Keratinocyte (primary cell): Measurements from ENCODE around the gene IFNL2. TPM values are rescaled to one million over a fixed set of nuclear protein-coding genes. Genes with fewer than 3 reads are reported as not detected.

Source experiments
- DNase-seq: peaks from one replicate; pipeline ENCODE4 v3.0.0-alpha.2; 2011; ENCODE audit warnings: low read depth, missing footprints, low spot score
- FAIRE-seq: peaks from 2 replicates; lab custom pipeline; 2011; peaks lifted over from hg19 to GRCh38; lab: Jason Lieb, UNC
- H2AFZ ChIP-seq: 2 replicates; pipeline ENCODE4 v1.6.0; 2012; ENCODE audit warnings: low read length, control low read depth, inconsistent platforms; ENCODE audit not compliant: control insufficient read depth
- H3K27ac ChIP-seq: 2 replicates; pipeline ENCODE4 v1.5.1; 2011; ENCODE audit warnings: low read length; ENCODE audit not compliant: control insufficient read depth, insufficient read depth
- H3K27me3 ChIP-seq: 3 replicates; pipeline ENCODE4 v1.6.0; 2011; ENCODE audit warnings: low read length; ENCODE audit not compliant: control insufficient read depth, insufficient read depth; ENCODE audit errors: extremely low read depth
- H3K36me3 ChIP-seq, 2 experiments: 2 replicates in 1 of 2; 3 replicates in 1 of 2; pipeline ENCODE4 v1.5.1; 2011; ENCODE audit warnings: low read length in 2 of 2, mild to moderate bottlenecking in 1 of 2; ENCODE audit not compliant: control insufficient read depth in 2 of 2, insufficient read depth in 2 of 2; ENCODE audit errors: extremely low read depth in 1 of 2
- H3K4me1 ChIP-seq: 3 replicates; pipeline ENCODE4 v1.5.1; 2011; ENCODE audit warnings: low read length; ENCODE audit not compliant: control insufficient read depth, insufficient read depth; ENCODE audit errors: extremely low read depth
- H3K4me2 ChIP-seq: 3 replicates; pipeline ENCODE4 v1.6.0; 2011; ENCODE audit warnings: low read depth, low read length; ENCODE audit not compliant: control insufficient read depth, insufficient read depth; ENCODE audit errors: extremely low read depth
- H3K4me3 ChIP-seq, 3 experiments: fragments of 200-600 bp in 1 of 3; sonication (generic) in 1 of 3; 2 replicates in 2 of 3; 3 replicates in 1 of 3; pipeline ENCODE4 v1.5.1; 2011 to 2016; ENCODE audit warnings: low read length in 3 of 3, mild to moderate bottlenecking in 3 of 3, control low read depth in 2 of 3, inconsistent platforms in 1 of 3, low read depth in 1 of 3, mixed read lengths in 1 of 3, mixed run types in 1 of 3, moderate library complexity in 1 of 3; ENCODE audit not compliant: control insufficient read depth in 2 of 3, insufficient read depth in 2 of 3; ENCODE audit errors: extremely low read depth in 1 of 3
- H3K79me2 ChIP-seq: 2 replicates; pipeline ENCODE4 v1.6.0; 2012; ENCODE audit warnings: low read length; ENCODE audit not compliant: control insufficient read depth, insufficient read depth
- H3K9ac ChIP-seq: 3 replicates; pipeline ENCODE4 v1.6.0; 2011; ENCODE audit warnings: low read length; ENCODE audit not compliant: control insufficient read depth, insufficient read depth; ENCODE audit errors: extremely low read depth
- H3K9me1 ChIP-seq: 3 replicates; pipeline ENCODE4 v1.6.0; 2011; ENCODE audit warnings: low read length; ENCODE audit not compliant: control insufficient read depth, insufficient read depth; ENCODE audit errors: extremely low read depth
- H3K9me3 ChIP-seq: 2 replicates; pipeline ENCODE4 v1.5.1; 2012; ENCODE audit warnings: low read depth, low read length; ENCODE audit not compliant: control insufficient read depth
- H4K20me1 ChIP-seq: 3 replicates; pipeline ENCODE4 v1.6.0; 2011; ENCODE audit warnings: low read length; ENCODE audit not compliant: control insufficient read depth, insufficient read depth; ENCODE audit errors: extremely low read depth
- CTCF ChIP-seq, 3 experiments: IDR thresholded peaks in 1 of 3; conservative IDR thresholded peaks in 1 of 3; optimal IDR thresholded peaks in 1 of 3; 2 replicates in 2 of 3; 3 replicates in 1 of 3; pipeline versions ENCODE3 to v1.5.1; 2011; ENCODE audit warnings: low read length in 3 of 3, mild to moderate bottlenecking in 3 of 3, moderate library complexity in 2 of 3, control low read depth in 1 of 3, inconsistent platforms in 1 of 3; ENCODE audit not compliant: insufficient read depth in 2 of 3; ENCODE audit errors: extremely low read depth in 1 of 3
- EZH2 ChIP-seq: IDR thresholded peaks from one replicate; pipeline ENCODE4 v1.6.1; 2012; ENCODE audit warnings: inconsistent platforms, mild to moderate bottlenecking, low read length, moderate library complexity
- dilution Hi-C: fragments of 300-500 bp; cut with MboI; formaldehyde crosslinking; loops from one replicate; pipeline ENCODE4 v1.7.0; 2020; ENCODE audit warnings: low sequenced_read_pairs; ENCODE audit not compliant: extremely low pct_ligation_motif_present
- polyA plus RNA-seq, 5 experiments: library from polyadenylated mRNA; depleted of rRNA in 3 of 5; stranded (reverse) in 3 of 5; stranded (forward) in 1 of 5; unstranded in 1 of 5; fragments of >200 nt; gene quantifications; 1 replicate in 1 of 5; 2 replicates in 3 of 5; 3 replicates in 1 of 5; pipeline versions ENCODE4 v1.2.1 to v1.2.3, GENCODE V29; 2011 to 2012; ENCODE audit warnings: missing spikeins in 2 of 5, low read depth in 1 of 5, low replicate concordance in 1 of 5

Gene IFNL2
- polyA plus RNA-seq, 1 donor (not counting 4 experiments of a cell fraction or from before 2014, with no cell fraction given): not detected

DNA sequence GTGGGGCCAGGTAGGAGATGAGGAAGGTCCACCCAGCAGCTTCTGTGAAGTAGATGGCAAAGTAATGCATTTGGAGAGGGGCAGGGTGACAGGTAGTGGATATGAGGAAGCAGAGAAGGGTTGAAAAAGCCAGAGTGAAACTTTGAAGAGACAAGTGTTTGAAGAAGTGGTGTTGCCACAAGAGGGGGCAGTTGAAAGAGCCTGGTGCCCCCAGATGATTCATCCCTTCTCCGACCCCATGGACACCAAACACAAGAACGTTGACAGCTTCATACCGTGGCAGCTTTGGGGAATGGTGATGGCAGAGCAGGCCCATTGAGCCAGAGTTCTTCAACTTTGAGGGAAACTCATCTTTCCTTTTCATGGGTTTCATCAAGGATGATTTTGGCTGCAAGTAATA, 43.3 kb upstream of the IFNL2 start:
- no peak for FAIRE-seq
- Histone ChIP-seq H3K9ac (no peak overlapping the region), H3K4me1 (no peaks in the 10 kb centered on the region), H2AFZ (no peak overlapping the region), H3K36me3 (no peaks in the 10 kb centered on the region), H3K27me3 (no peaks in the 10 kb centered on the region), H3K4me3 (no peak overlapping the region), H3K9me3 (no peaks in the 10 kb centered on the region), H4K20me1 (no peaks in the 10 kb centered on the region), H3K79me2 (no peaks in the 10 kb centered on the region), H3K4me2 (no peak overlapping the region), H3K9me1 (no peaks in the 10 kb centered on the region), H3K27ac (no peak overlapping the region)
- DNase-seq: no peak
- dilution Hi-C loops: no loop called here
- TF ChIP-seq CTCF (optimal IDR thresholded peaks at IDR 0.05 in 1 of 3, IDR thresholded peaks at IDR 0.05 in 1 of 3, conservative IDR thresholded peaks at IDR 0.05 in 1 of 3; ENCODE audit: extremely low read depth in 1 of 3, insufficient read depth in 2 of 3, low read length in 3 of 3) (no peak), EZH2 (no peak)

DNA sequence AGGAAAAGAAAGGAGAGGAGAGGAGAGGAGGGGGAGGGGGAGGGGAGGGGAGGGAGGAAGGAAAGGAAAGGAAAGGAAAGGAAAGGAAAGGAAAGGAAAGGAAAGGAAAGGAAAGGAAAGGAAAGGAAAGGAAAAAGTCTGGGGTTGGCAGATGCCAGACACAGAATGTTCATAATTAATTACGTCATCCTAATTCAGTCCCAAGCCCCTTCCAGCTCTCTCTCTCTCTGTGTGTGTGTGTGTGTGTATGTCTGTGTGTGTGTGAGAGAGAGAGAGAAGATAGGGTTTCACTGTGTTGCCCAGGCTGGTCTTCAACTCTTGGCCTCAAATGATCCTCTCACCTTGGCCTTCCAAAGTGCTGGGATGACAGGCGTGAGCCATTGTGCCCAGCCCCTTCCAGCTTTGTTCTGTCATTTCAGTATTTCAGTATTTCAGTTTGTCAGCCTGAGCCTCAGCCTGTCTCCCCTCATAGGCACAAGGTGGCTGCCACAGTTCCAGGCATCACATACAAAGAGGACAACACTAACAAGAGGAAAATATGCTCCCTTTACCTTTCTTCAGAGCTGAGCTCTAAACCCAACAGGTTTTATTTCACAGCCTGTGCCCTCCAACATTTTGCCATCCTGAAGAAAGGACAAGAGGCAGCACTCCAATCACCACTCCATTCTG, 38.0 kb upstream of the IFNL2 start:
- no peak for FAIRE-seq
- H2AFZ ChIP-seq: no peak overlapping the region

More for the DNA sequence above, 38.0 kb upstream of the IFNL2 start:
- H3K27me3 ChIP-seq: no peaks in the 10 kb centered on the region
- H3K4me2 ChIP-seq: no peak overlapping the region
- TF ChIP-seq CTCF (optimal IDR thresholded peaks at IDR 0.05 in 1 of 3, IDR thresholded peaks at IDR 0.05 in 1 of 3, conservative IDR thresholded peaks at IDR 0.05 in 1 of 3; ENCODE audit: extremely low read depth in 1 of 3, insufficient read depth in 2 of 3, low read length in 3 of 3) (no peak), EZH2 (no peak)
- no peaks in the 10 kb centered on the region for H3K79me2 ChIP-seq
- H3K9me3 ChIP-seq: no peaks in the 10 kb centered on the region
- H3K4me1 ChIP-seq: no peaks in the 10 kb centered on the region
- H4K20me1 ChIP-seq: no peaks in the 10 kb centered on the region
- DNase-seq: no peak
- no peak overlapping the region for H3K27ac ChIP-seq
- H3K9me1 ChIP-seq: no peaks in the 10 kb centered on the region
- H3K36me3 ChIP-seq: no peaks in the 10 kb centered on the region
- no peak overlapping the region for H3K9ac ChIP-seq
- dilution Hi-C loops: no loop called here
- H3K4me3 ChIP-seq: no peak overlapping the region
